Measurements from ENCODE around the gene ZNF398. TPM values are rescaled to one million over a fixed set of nuclear protein-coding genes. Genes with fewer than 3 reads are reported as not detected.

ZNF398 gene
- total and polyA plus RNA-seq, 10 donors = 1.6 to 23.7 (median 15.6) TPM

- Histone ChIP-seq H3K4me3 (no peak overlapping the region), H3K9me3 (no peaks in the 10 kb centered on the region), H3K36me3 (no peaks in the 10 kb centered on the region), H3K27ac (no peak overlapping the region), H3K27me3 (replicated peaks in 1 of 7) (no peaks in the 10 kb centered on the region), H3K4me1 (peaks cover 0 to 13% (median 3%) of the 10 kb centered on the region in 6 donors)
- 63 to 79% (median 68%) methylated on average over 12 of the region's 12 CpGs for WGBS, 5 donors
- peak; percentile 41 for DNase-seq
- intact Hi-C loops (cut with DNase I; ENCODE audit: low total_unique reads) = no loop called here
- TF ChIP-seq POLR2AphosphoS5 (IDR thresholded peaks at IDR 0.05) = no peak
- no peak for TF ChIP-seq CTCF (IDR thresholded peaks at IDR 0.05 in 8 of 11, conservative IDR thresholded peaks at IDR 0.05 in 3 of 11)
- TF ChIP-seq POLR2A (IDR thresholded peaks at IDR 0.05) = no peak
Measured at GRCh38 chr7:149188637-149189259, 41.5 kb downstream of the ZNF398 start.

- intact Hi-C loops (cut with DNase I; ENCODE audit: low total_unique reads) = no loop called here
- Histone ChIP-seq H3K36me3 (no peaks in the 10 kb centered on the region), H3K4me3 (peak overlapping the region in 1 of 8 donors; percentile 17), H3K27ac (no peak overlapping the region), H3K4me1 (peaks cover 5 to 31% (median 19%) of the 10 kb centered on the region in 6 donors), H3K9me3 (no peaks in the 10 kb centered on the region), H3K27me3 (replicated peaks in 1 of 7) (no peaks in the 10 kb centered on the region)
- TF ChIP-seq POLR2AphosphoS5 (IDR thresholded peaks at IDR 0.05) (no peak), POLR2A (IDR thresholded peaks at IDR 0.05) (no peak), CTCF (IDR thresholded peaks at IDR 0.05 in 8 of 11, conservative IDR thresholded peaks at IDR 0.05 in 3 of 11) (no peak)
- WGBS, 5 donors = 64 to 69% (median 66%) methylated on average over 5 of the region's 5 CpGs
- DNase-seq = peak; percentile 14
Measured at GRCh38 chr7:149191851-149192250, 44.6 kb downstream of the ZNF398 start.

- DNase-seq = no peak
- peak overlapping the region in 7 of 8 donors; percentile 88 to 94 (median 91) for H3K27ac ChIP-seq
- peaks cover 0 to 23% (median 16%) of the 10 kb centered on the region in 6 donors for H3K36me3 ChIP-seq
- H3K9me3 ChIP-seq = no peaks in the 10 kb centered on the region
- peak overlapping the region; percentile 90 to 98 (median 92) for H3K4me3 ChIP-seq
- no peaks in the 10 kb centered on the region for H3K27me3 ChIP-seq (replicated peaks in 1 of 7)
- intact Hi-C loops (cut with DNase I; ENCODE audit: low total_unique reads) = no loop called here
- TF ChIP-seq POLR2A (IDR thresholded peaks at IDR 0.05) (no peak), POLR2AphosphoS5 (IDR thresholded peaks at IDR 0.05) (no peak), CTCF (IDR thresholded peaks at IDR 0.05 in 8 of 11, conservative IDR thresholded peaks at IDR 0.05 in 3 of 11) (no peak)
- peaks cover 11 to 53% (median 35%) of the 10 kb centered on the region in 6 donors for H3K4me1 ChIP-seq
- 89 to 98% (median 95%) methylated on average over 4 of the region's 4 CpGs for WGBS, 5 donors
Measured at GRCh38 chr7:149194799-149195179, 47.5 kb downstream of the ZNF398 start.
